Endodermal cell (in vitro differentiated cells): Measurements from ENCODE around the gene TUBGCP3. TPM values are rescaled to one million over a fixed set of nuclear protein-coding genes. Genes with fewer than 3 reads are reported as not detected.
A peak's percentile ranks its signal among the peaks of the same experiment; 100 is the strongest.

Experiments used
- DNase-seq: peaks from one replicate; pipeline ENCODE4 v3.0.0-alpha.2; 2017
- H3K27ac ChIP-seq: 2 replicates; pipeline ENCODE4 v1.5.1; 2013; ENCODE audit warnings: mild to moderate bottlenecking, low read depth, low read length, moderate library complexity
- H3K27me3 ChIP-seq: 2 replicates; pipeline ENCODE4 v1.6.1; 2013; ENCODE audit warnings: mild to moderate bottlenecking, low read length, moderate library complexity; ENCODE audit not compliant: insufficient read depth, control insufficient read depth, poor library complexity, severe bottlenecking
- H3K36me3 ChIP-seq: 2 replicates; pipeline ENCODE4 v1.7.0; 2013; ENCODE audit warnings: mild to moderate bottlenecking, low read length, moderate library complexity; ENCODE audit not compliant: control insufficient read depth, insufficient read depth
- H3K4me1 ChIP-seq: one replicate; pipeline ENCODE4 v1.7.0; 2013; ENCODE audit warnings: low read length; ENCODE audit not compliant: control insufficient read depth, insufficient read depth
- H3K4me3 ChIP-seq: 2 replicates; pipeline ENCODE4 v1.5.1; 2013; ENCODE audit warnings: mild to moderate bottlenecking, low read length, moderate library complexity
- H3K9ac ChIP-seq: 2 replicates; pipeline ENCODE4 v1.6.1; 2013; ENCODE audit warnings: mild to moderate bottlenecking, low read length, moderate library complexity; ENCODE audit not compliant: poor library complexity, severe bottlenecking; ENCODE audit errors: extremely low read depth
- H3K9me3 ChIP-seq: 2 replicates; pipeline ENCODE4 v1.6.1; 2013; ENCODE audit warnings: mild to moderate bottlenecking, low read length, moderate library complexity; ENCODE audit not compliant: control insufficient read depth
- H3K27ac Mint-ChIP-seq: 2 replicates; pipeline ENCODE4 v1.8.0; 2020; ENCODE audit warnings: mixed read lengths
- H3K27me3 Mint-ChIP-seq: 2 replicates; pipeline ENCODE4 v1.8.0; 2021; ENCODE audit warnings: mild to moderate bottlenecking, mixed read lengths; ENCODE audit not compliant: insufficient read depth
- H3K36me3 Mint-ChIP-seq: 2 replicates; pipeline ENCODE4 v1.8.0; 2020; ENCODE audit warnings: low read depth, mixed read lengths
- H3K4me1 Mint-ChIP-seq: 2 replicates; pipeline ENCODE4 v1.8.0; 2020; ENCODE audit warnings: mixed read lengths
- H3K4me3 Mint-ChIP-seq: 2 replicates; pipeline ENCODE4 v1.8.0; 2020; ENCODE audit warnings: mild to moderate bottlenecking, moderate library complexity, mixed read lengths
- H3K9me3 Mint-ChIP-seq: 2 replicates; pipeline ENCODE4 v1.8.0; 2020; ENCODE audit warnings: mild to moderate bottlenecking, mixed read lengths
- WGBS, 2 experiments: methylation state at CpG; one replicate each; pipeline versions ENCODE4 v1.1.5 to v1.1.7; 2013; ENCODE audit warnings: missing lambda C conversion rate in 2 of 2, mixed read lengths in 1 of 2; ENCODE audit not compliant: insufficient coverage in 1 of 2, insufficient read length in 1 of 2; 5-methylcytosine and 5-hydroxymethylcytosine counted together
- total RNA-seq, 2 donors: library from RNA; stranded (reverse); fragmentation: NEBNext Ultra II Directional in 1 of 2; extraction: Animal tissue kit (Norgen Biotek cat#: 25700) in 1 of 2; gene quantifications; 2 replicates in 1 of 2; 3 replicates in 1 of 2; pipeline ENCODE4 v1.2.1, GENCODE V29; 2021
- TF ChIP-seq, protein P1 (sequence below): fragments of 200-600 bp; sonication (generic); conservative IDR thresholded peaks from 2 replicates; pipeline ENCODE4 v1.5.0; 2021; ENCODE audit warnings: antibody characterized with exemption, mild to moderate bottlenecking

The TUBGCP3 gene
- total RNA-seq, 2 donors from 2014 or later: 34.7 to 55.3 TPM

DNA sequence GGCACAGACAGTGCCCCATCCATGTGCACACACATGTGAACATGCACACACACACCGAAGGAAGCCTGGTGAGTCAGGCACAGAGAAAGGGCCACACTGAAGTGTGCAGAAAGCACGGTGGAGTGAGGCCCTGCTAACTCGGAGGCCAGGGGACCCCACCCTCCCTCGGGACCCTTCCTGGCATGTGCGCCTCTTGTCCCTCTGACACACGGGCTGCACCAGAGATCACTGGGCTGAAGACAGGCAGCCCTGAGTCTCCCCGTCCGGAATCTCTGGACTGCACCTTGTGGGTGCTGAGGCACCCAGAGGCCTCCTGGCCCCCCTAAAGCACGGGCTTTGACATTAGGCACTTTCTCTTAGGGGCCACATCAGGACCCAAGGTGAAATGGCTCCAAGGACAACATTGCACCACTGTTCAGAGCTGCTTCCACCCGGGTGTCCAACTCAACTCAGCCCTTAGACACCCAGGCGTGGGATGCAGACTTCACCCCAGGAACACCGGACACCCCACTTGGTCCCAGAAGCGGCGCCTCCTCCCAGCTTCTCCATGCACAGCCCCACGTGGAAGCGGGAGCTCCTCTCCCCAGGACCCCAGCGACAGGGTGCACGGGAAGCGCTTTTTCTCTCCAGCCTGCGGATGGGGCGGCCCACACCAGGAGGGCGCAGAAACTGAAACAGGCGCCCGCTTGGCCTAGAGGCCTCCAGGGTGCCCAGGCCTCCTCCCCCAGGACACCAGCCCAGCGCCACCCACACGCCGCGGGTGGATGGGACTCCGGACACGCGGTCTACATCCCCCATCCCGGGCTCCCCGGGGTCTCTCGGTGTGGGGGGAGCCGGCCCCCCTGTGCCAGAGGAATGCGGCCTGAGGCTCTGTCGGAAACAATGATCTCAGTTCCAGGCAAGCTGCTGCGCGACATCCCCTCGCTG, 121.6 kb downstream of the TUBGCP3 start:
- peaks cover 4% of the 10 kb centered on the region for H3K9me3 Mint-ChIP-seq
- H3K27ac ChIP-seq: no peak overlapping the region
- H3K4me3 ChIP-seq: no peak overlapping the region
- no peak overlapping the region for H3K27ac Mint-ChIP-seq
- peaks cover 2% of the 10 kb centered on the region for H3K27me3 Mint-ChIP-seq
- no peak overlapping the region for H3K9ac ChIP-seq
- H3K4me3 Mint-ChIP-seq: no peak overlapping the region
- peaks cover 6% of the 10 kb centered on the region for H3K9me3 ChIP-seq
- H3K36me3 ChIP-seq: no peaks in the 10 kb centered on the region
- H3K27me3 ChIP-seq: no peaks in the 10 kb centered on the region
- 89 to 93% methylated on average over 18 to 40 of the region's 40 CpGs for WGBS, 2 experiments
- no peak for DNase-seq
- no peaks in the 10 kb centered on the region for H3K36me3 Mint-ChIP-seq
- TF ChIP-seq, protein P1, sequence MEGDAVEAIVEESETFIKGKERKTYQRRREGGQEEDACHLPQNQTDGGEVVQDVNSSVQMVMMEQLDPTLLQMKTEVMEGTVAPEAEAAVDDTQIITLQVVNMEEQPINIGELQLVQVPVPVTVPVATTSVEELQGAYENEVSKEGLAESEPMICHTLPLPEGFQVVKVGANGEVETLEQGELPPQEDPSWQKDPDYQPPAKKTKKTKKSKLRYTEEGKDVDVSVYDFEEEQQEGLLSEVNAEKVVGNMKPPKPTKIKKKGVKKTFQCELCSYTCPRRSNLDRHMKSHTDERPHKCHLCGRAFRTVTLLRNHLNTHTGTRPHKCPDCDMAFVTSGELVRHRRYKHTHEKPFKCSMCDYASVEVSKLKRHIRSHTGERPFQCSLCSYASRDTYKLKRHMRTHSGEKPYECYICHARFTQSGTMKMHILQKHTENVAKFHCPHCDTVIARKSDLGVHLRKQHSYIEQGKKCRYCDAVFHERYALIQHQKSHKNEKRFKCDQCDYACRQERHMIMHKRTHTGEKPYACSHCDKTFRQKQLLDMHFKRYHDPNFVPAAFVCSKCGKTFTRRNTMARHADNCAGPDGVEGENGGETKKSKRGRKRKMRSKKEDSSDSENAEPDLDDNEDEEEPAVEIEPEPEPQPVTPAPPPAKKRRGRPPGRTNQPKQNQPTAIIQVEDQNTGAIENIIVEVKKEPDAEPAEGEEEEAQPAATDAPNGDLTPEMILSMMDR: no peak
- no peaks in the 10 kb centered on the region for H3K4me1 Mint-ChIP-seq
- no peaks in the 10 kb centered on the region for H3K4me1 ChIP-seq

DNA sequence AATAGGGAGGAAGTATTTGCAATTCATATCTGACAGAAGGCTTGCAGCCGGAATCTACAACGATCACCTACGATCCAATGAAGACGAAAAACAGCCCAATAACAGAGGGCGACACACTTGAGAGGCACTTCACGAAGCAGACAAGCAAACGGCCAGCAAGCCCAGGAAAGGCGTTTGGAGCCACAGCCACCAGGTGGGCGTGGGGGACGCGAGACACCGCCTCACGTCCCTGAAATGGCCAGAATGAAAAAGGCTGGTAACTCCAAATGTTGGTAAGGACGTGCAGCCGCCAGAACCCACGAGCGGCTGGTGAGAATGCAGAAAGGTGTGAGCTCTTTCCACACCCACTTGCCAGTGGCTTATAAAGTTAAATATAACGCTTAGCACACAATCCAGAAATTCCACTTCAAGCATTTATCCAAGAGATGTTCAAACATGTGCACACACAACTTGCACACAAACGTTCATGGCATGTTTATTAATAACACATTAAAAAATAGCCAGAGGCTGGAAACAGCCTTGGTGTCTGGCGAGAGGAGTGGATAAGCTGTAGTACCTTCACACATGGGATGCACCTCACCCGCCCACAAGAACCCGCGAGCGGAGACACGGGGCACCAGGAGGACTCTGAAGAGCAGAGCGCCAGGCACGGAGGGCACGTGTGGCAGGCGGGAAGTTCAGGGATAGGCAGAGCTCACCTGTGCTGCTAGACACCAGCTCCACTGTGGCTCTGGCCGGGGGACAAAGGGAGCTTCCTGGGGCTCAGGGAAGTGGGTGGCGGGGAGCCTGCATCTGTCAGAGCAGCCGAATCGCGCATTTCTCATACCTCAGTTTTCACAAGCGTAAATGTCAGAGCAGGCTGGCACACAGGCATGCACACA, 122.5 kb downstream of the TUBGCP3 start:
- Mint-ChIP-seq H3K4me3 (no peak overlapping the region), H3K27me3 (peaks cover 2% of the 10 kb centered on the region), H3K27ac (no peak overlapping the region), H3K9me3 (peaks cover 4% of the 10 kb centered on the region), H3K36me3 (no peaks in the 10 kb centered on the region), H3K4me1 (no peaks in the 10 kb centered on the region)
- TF ChIP-seq, protein P1: no peak
- no peaks in the 10 kb centered on the region for H3K27me3 ChIP-seq
- H3K4me3 ChIP-seq: no peak overlapping the region
- H3K9me3 ChIP-seq: peaks cover 6% of the 10 kb centered on the region
- no peak for DNase-seq
- H3K27ac ChIP-seq: no peak overlapping the region
- H3K9ac ChIP-seq: no peak overlapping the region
- WGBS, 2 experiments: 92 to 94% methylated on average over 27 to 35 of the region's 35 CpGs
- H3K36me3 ChIP-seq: no peaks in the 10 kb centered on the region
- no peaks in the 10 kb centered on the region for H3K4me1 ChIP-seq

DNA sequence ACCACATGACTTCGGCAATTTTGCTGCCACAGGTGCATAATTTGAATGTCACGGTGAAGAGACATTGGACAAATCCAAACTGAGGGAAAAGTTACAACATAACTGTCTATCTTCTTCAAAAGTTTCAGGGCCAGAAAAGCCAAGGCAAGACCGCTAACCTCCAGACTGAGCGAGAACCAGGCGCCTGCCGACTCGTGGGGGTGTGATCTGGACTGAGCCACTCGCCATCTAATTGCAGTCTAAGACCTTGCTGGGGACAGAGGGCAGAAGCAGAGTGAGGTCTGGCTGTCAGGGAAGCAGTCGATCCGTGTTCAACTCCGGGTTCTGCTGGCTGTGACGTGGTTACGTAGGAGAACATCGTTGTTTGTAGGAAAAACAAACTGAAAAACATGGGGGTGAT, 123.2 kb downstream of the TUBGCP3 start:
- H3K9me3 Mint-ChIP-seq: peaks cover 4% of the 10 kb centered on the region
- peak overlapping the region; percentile 52 for H3K27ac Mint-ChIP-seq
- WGBS, 2 experiments: 95 to 97% methylated on average over 12 to 14 of the region's 14 CpGs
- no peak overlapping the region for H3K27ac ChIP-seq
- no peaks in the 10 kb centered on the region for H3K27me3 ChIP-seq
- no peaks in the 10 kb centered on the region for H3K36me3 Mint-ChIP-seq
- H3K4me3 ChIP-seq: no peak overlapping the region
- no peaks in the 10 kb centered on the region for H3K4me1 ChIP-seq
- H3K4me3 Mint-ChIP-seq: no peak overlapping the region
- TF ChIP-seq, protein P1: no peak
- no peak for DNase-seq
- H3K36me3 ChIP-seq: no peaks in the 10 kb centered on the region
- peaks cover 6% of the 10 kb centered on the region for H3K9me3 ChIP-seq
- H3K27me3 Mint-ChIP-seq: peaks cover 2% of the 10 kb centered on the region
- no peak overlapping the region for H3K9ac ChIP-seq
- H3K4me1 Mint-ChIP-seq: no peaks in the 10 kb centered on the region
